Lower leg skin (tissue), 3 donors: ENCODE measurements around the gene ZSCAN16.

Experiments
- CTCF ChIP-seq, 3 donors: fragments of 450-650 bp; IDR thresholded peaks; one replicate each; pipeline ENCODE4 v1.5.1; 2016; ENCODE audit warnings: antibody characterized with exemption in 3 of 3, mild to moderate bottlenecking in 3 of 3, moderate library complexity in 2 of 3
- POLR2A ChIP-seq, 2 donors: fragments of 450-650 bp; IDR thresholded peaks; one replicate each; pipeline ENCODE4 v1.6.1; 2016 to 2017; ENCODE audit warnings: antibody characterized with exemption in 2 of 2, mild to moderate bottlenecking in 1 of 2, moderate library complexity in 1 of 2

- TF ChIP-seq CTCF (IDR thresholded peaks at IDR 0.05) (no peak), POLR2A (IDR thresholded peaks at IDR 0.05) (no peak)
Measured at GRCh38 chr6:28139860-28140543, 15.6 kb downstream of the ZSCAN16 start.
